DMS153 (cell line): ENCODE measurements around the gene GLYATL3.

Experiments
- DNase-seq: peaks from one replicate; lab custom pipeline; 2025; lab: John Stamatoyannopoulos, UW

GLYATL3 gene

GRCh38 chr6:49548613-49549304, 49.0 kb downstream of the GLYATL3 start:
- DNase-seq: no peak

- DNase-seq: no peak
These were observed 50.2 kb downstream of the GLYATL3 start for GRCh38 chr6:49549691-49550491.

GRCh38 chr6:49550492-49551077, 50.9 kb downstream of the GLYATL3 start, which contains the start of gene C6orf141:
C6orf141 (plus strand) TSS chr6:49550668; CDS start chr6:49550793, 125 bp downstream.
- DNase-seq: peak; percentile 82

- no peak for DNase-seq
These were observed 51.5 kb downstream of the GLYATL3 start for GRCh38 chr6:49551078-49551865.

DNA sequence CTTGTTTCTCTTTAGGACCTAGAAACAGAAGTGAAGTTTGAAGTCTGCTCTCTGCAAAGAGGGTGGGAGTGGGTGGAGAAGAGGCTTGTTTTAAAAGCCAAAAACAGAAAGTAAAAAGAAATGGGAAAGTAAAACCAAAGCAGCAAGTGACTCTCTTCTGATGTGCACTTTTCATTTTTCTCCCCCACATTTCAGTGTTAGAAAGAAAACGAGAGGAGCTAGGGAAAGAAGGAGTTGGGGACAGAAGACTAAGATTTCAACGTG, 52.1 kb downstream of the GLYATL3 start:
- no peak for DNase-seq

GRCh38 chr6:49552596-49552995, 52.9 kb downstream of the GLYATL3 start:
- no peak for DNase-seq

GRCh38 chr6:49553384-49553783, 53.7 kb downstream of the GLYATL3 start:
- no peak for DNase-seq

DNA sequence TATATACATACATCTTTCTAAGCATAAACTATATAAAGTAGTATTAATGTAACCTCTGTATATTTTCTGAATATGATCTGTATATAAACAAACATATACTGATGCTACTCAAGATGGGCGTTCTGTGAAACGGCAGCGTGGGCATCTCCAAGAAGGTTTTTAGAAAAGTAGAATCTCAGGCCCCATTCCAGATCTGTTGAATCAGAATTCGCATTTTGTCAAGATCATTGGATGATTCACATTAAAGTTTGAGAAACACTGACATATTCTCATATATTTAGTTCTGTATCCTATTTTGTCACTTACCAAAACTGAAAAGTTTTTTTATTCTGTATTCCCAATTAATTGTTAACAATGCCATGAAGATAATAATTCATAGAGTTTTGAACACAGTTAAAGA, 56.2 kb downstream of the GLYATL3 start:
- DNase-seq: no peak

- DNase-seq: peak; percentile 89
These were observed 56.7 kb downstream of the GLYATL3 start for GRCh38 chr6:49556429-49556837.

DNA sequence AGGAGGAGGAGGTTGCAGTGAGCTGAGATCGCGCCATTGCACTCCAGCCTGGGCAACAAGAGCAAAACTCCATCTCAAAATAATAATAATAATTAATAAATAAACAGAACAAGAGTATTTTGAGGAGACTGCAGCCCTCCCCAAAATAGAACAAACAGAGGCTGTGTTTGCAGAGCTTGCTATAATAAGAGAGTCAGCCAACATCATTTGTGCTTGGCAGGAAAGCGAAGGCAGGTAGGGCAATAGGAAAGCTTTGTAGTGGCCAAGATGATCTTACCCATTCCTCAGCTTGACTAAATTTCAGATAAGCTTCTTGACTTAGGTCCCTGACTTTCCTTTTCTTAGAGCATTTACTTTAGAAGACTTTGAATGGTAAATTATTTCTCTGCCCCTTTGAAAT, 57.5 kb downstream of the GLYATL3 start:
- DNase-seq: peak; percentile 6

DNA sequence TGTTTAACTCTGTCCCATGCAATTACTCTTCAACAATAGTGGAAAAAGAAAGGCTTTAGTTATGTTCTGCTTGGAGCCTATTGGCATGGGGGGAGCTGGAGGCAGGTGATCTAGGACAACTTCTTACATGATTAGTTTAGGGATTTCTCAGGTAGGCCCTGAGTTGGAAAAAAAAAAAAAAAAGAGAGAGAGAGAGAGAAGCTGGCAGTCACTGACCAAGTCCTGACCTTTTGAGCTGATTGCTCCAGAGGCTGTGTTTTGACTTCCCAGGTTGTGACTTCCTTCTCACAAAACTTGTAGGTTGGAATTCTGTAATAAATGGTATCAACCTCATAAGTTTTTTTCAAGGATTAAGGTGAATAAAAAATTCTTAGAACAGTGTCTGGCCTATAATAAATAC, 58.5 kb downstream of the GLYATL3 start:
- no peak for DNase-seq

GRCh38 chr6:49563006-49563886, 63.5 kb downstream of the GLYATL3 start:
- DNase-seq: no peak

- no peak for DNase-seq
These were observed 64.8 kb downstream of the GLYATL3 start for GRCh38 chr6:49564552-49564951.

GRCh38 chr6:49565261-49565660, 65.5 kb downstream of the GLYATL3 start:
- no peak for DNase-seq

DNA sequence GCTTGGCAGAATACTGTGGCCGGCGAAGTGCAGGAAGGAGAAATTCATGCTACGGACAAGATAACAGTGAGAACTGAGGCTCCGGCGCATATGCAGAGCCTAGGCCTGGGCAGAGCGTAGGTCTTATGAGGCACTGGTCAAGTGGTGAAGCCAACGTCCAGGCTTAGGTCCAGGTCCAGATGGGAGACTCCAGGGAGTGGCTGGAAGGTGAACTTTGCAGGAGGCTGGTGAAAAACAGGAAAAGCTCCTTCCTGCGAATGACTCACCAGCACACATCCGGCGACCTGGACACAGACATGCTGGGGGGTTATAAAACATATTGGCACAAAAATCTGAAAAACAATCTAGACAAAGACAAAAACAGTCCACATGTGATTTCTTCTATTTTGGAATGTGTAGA, 66.1 kb downstream of the GLYATL3 start:
- no peak for DNase-seq

DNA sequence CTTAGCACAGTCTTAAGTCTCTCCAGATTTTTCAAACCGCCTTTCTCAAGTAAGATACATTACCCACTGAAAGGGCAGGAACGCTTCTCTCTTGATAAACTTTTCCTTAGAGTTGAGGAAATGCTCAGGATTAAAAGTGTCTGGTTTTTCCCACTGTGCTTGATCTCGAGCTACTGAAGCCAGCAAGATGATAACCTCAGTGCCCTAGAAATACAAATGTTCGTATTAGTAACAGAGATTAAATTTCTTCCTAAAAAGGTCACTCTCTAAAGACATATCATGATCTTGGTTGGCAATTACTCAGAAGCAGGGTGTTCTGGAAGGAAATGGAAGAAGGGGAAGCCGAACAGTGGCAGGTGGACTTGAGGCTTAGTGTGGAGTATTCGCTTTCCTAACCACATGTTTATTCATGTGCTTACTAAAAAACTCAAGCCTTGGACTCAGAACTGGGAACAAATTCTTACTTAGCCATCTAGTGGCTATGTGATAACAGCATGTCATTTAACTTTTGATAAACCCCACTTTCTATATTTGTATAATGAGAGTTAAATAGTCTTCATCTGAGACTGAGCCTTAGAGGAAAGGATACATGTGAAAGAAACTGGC, 70.9 kb downstream of the GLYATL3 start:
- peak; percentile 14 for DNase-seq

GRCh38 chr6:49576618-49577017, 76.9 kb downstream of the GLYATL3 start:
- no peak for DNase-seq
